Stimulated activated CD4-positive, alpha-beta T cell treated with anti-CD3 and anti-CD28 coated beads, Interleukin-1b, Interleukin-23, amount 100 ng/mL, for 24 hours (primary cell): ENCODE results near the gene IFNLR1.

Source experiments
- DNase-seq, 4 experiments: peaks; one replicate each; pipeline ENCODE4 v3.0.0-alpha.2; 2020; ENCODE audit warnings: low read depth in 4 of 4, low spot score in 1 of 4

The IFNLR1 gene

GRCh38 chr1:24124980-24125379 is 62.1 kb downstream of the IFNLR1 start:
- no peak for DNase-seq

GRCh38 chr1:24123611-24124010 is 63.5 kb downstream of the IFNLR1 start:
- DNase-seq = no peak

- DNase-seq = no peak
These were observed 64.3 kb downstream of the IFNLR1 start for GRCh38 chr1:24122776-24123175.

- no peak for DNase-seq
These were observed 65.7 kb downstream of the IFNLR1 start for GRCh38 chr1:24121406-24121805.

GRCh38 chr1:24120965-24121364 is 66.1 kb downstream of the IFNLR1 start:
- no peak for DNase-seq

GRCh38 chr1:24119859-24120756 is 67.0 kb downstream of the IFNLR1 start:
- DNase-seq = no peak

- DNase-seq = no peak
These were observed 67.6 kb downstream of the IFNLR1 start for GRCh38 chr1:24119489-24119858.

DNA sequence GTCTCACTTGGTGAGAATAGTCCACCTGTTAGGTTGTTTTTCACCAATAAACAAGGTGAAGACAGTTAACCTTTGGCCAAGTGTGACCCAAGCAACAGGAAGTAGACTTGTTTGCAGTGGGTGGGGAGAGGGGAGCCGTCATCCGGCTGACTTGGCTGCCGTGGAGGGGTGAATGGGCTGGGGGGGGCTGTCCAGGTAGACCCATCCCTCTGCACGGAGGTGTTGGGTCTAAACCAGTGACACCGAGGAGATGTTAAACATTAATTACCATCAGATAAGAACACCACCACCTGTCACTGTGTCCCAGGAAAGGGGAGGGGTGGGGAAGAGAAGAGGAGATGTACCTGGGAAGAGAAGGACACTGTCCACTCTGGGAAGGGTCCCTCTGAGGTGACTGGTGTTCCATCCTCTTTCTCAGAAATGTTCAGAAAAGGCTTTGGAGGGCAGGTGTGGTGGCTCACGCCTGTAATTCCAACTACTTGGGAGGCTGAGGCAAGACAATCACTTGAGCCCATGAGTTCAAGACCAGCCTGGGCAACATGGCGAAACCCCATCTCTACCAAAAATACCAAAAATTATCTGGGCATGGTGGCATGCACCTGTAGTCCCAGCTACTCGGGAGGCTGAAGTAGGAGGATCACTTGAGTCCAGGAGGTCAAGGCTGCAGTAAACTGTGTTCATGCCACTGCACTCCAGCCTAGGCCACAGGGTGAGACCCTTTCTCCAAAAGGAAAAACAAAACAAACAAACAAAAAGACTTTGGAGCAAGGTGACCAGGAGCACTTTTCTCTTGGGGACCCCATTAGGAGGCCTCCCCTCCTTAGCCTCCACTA is 68.5 kb downstream of the IFNLR1 start:
- DNase-seq = no peak

- no peak for DNase-seq
These were observed 69.2 kb downstream of the IFNLR1 start for GRCh38 chr1:24117722-24118409.

- DNase-seq = no peak
These were observed 70.0 kb downstream of the IFNLR1 start for GRCh38 chr1:24117132-24117531.

- DNase-seq = no peak
These were observed 72.3 kb downstream of the IFNLR1 start for GRCh38 chr1:24114753-24115152.

DNA sequence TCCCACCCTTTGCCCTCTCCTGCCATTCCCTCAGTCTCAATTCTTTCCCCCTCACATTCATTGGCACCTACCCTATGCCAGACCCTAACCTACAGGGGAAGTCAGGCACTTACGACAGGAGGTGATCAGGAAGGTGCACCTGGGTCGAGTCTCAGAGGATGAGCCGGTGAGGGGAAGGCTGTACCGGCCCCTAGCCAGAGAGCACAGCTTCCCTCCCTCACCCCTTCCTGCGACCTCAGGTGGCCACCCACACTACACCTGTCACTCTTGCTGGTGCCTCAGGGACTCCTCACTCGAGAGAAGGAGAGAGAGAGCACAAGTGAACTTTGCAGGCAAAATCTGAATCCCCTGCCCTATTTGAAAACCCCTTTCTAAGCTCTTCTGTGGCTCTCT is 73.5 kb downstream of the IFNLR1 start:
- DNase-seq = no peak

- DNase-seq = peak in 3 of 4 experiments; percentile 7 to 34 (median 15)
These were observed 74.9 kb downstream of the IFNLR1 start, which contains the start of gene MYOM3 for GRCh38 chr1:24111996-24112779. Gene MYOM3 (minus strand): TSS chr1:24112135. CDS start chr1:24108636, 3,499 bp downstream.

DNA sequence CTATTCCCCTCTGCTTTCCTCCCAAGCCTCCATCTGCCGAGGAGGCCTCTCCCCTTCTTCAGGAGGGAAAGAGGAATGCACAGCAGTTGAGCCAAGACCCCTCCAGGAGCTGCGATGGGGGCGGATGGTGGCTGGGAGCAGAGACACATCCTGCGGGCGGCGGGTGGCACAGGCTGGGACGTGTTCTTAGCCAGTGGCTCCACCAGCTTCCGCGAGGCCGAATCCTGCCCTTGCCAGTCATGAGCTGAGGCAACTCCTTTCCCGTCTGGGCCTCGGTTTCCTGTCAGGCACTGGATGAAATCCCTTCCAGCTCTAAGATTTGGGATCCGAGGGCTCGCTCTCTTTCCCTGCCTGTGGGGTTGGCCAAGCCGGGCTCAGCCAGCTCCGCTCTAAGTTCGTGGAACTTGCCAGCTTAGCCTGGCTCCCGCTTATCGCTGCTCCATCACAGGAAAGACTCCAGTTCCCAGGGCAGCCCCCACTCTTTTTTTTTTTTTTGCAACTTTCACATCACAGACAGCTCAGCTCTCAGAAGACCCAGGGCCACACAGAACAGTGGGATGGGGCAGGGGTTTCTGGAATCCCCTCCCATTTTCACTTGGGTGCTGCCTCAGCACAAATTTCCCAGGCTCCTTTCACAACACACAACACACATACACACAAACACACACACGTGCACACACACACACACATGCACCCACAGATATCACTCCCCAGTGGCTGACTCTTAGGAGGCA is 75.7 kb downstream of the IFNLR1 start:
- DNase-seq = no peak

- DNase-seq = no peak
These were observed 76.3 kb downstream of the IFNLR1 start for GRCh38 chr1:24110642-24111261.

DNA sequence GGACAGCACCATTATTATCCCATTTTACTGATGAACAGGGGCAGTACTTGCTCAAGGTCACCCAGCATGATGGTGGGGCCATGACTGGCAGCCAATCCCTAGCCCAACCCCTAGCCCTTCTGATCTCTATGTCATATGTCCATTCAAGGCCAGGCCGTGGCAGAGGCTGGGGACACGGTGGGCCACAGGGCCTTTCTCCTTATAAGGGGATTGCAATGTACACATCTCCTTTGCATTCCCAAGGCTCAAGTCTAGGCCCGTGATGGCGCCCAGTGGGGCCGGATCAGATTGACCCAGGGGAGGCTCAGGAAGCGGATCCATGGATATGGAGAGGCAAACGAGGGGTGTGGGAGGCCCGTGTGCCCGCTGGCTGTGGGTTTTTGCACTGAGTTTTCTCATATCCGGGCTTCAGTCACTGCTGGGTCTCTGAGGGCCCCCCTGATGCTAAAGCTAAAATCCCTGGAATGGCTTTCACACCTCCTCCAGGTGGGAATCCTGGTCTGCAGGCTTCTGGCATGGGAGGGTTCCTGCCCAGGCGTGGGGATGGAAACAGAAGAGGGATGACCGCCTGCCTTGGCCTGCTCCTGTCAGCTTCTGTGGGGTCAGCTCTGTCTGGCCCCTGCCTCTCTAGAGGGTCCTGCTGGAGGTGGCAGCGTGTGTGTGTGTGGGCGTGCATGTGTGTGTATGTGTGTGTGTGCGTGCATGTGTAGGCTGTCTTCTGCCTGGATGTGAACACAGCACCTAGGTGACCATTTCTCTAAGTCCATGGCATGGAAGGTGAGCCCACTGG is 77.2 kb downstream of the IFNLR1 start:
- no peak for DNase-seq

DNA sequence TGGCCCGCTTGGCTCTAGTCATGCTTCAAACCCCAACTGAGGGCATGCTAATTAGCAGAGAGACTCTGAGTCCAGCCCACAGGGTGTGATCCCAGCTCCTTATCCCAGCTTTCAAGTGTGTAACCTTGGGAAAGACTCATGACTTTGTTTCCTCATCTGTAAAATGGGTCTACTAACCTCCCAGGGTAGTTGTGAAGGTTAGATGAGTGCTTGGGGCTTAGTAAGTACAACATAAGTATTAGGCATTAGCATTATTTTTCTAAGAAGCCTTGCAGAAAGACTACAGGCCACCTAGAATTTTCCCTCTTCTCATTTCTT is 78.0 kb downstream of the IFNLR1 start:
- no peak for DNase-seq

- DNase-seq = no peak
These were observed 78.5 kb downstream of the IFNLR1 start for GRCh38 chr1:24108334-24109165.
